Measurements from ENCODE around the gene CHTF8. TPM values are rescaled to one million over a fixed set of nuclear protein-coding genes. Genes with fewer than 3 reads are reported as not detected.

CHTF8 gene
- polyA plus RNA-seq, 1 of the 3 experiments (the other 2 are of a cell fraction) = 83.0 TPM

- Histone ChIP-seq H3K36me3 (replicated peaks in 1 of 2; ENCODE audit: control insufficient read depth in 1 of 2, insufficient read depth in 2 of 2, low read length in 1 of 2) (no peaks in the 10 kb centered on the region), H3K4me2 (0 out of 2 replicates have a peak overlapping the region, but pooled peaks have one; percentile 9), H3K9me3 (no peaks in the 10 kb centered on the region), H4K20me1 (ENCODE audit: insufficient read depth) (no peaks in the 10 kb centered on the region), H3K9ac (peak overlapping the region; percentile 15; the same call in 1 of the 2 replicates), H2AFZ (ENCODE audit: low read depth) (no peak overlapping the region; the same call in 1 of the 2 replicates), H3K27ac (ENCODE audit: low read depth in 2 of 2, low read length in 1 of 2) (peak overlapping the region in 1 of 2 experiments; percentile 75; a peak in 2 of 4 replicates), H3K4me3 (ENCODE audit: low read depth in 2 of 2, low read length in 1 of 2) (no peak overlapping the region), H3K4me1 (ENCODE audit: control insufficient read depth in 1 of 2, insufficient read depth in 2 of 2, low read depth in 1 of 2, low read length in 1 of 2) (peaks cover 0 to 12% of the 10 kb centered on the region in 2 experiments; a peak in 2 of 4 replicates), H3F3A (replicated peaks; ENCODE audit: insufficient read depth) (peaks cover 26% of the 10 kb centered on the region), H3K9me2 (no peaks in the 10 kb centered on the region), H3K79me2 (ENCODE audit: insufficient read depth) (no peaks in the 10 kb centered on the region), H3K27me3 (ENCODE audit: insufficient read depth) (no peaks in the 10 kb centered on the region)
- WGBS (ENCODE audit: low lambda C conversion rate) = 20% methylated on average over 10 of the region's 10 CpGs
- ChIA-PET POLR2A (no interaction called here), CTCF (interaction anchor here (0.7 to 1.3 kb wide), 4 partner anchors 11 to 171 kb away, joined by 3 read pairs; no protein-coding TSS in a partner anchor)
- no peak for DNase-seq
- no peak for TF ChIP-seq MXI1 (IDR thresholded peaks at IDR 0.05; ENCODE audit: low read depth, low read length)
- peak; percentile 84 for TF ChIP-seq TCF12 (IDR thresholded peaks at IDR 0.05)
- TF ChIP-seq FOSL2 (IDR thresholded peaks at IDR 0.05; ENCODE audit: borderline replicate concordance, low read depth) = peak; percentile 93
- TF ChIP-seq GABPA (IDR thresholded peaks at IDR 0.05; ENCODE audit: low read depth) = no peak
- TF ChIP-seq NFIC (IDR thresholded peaks at IDR 0.05; ENCODE audit: borderline replicate concordance) = peak; percentile 33; the same call in 1 of the 2 replicates
- peak; percentile 77 for TF ChIP-seq PBX3 (IDR thresholded peaks at IDR 0.05)
- TF ChIP-seq TAF1 (IDR thresholded peaks at IDR 0.05; ENCODE audit: borderline replicate concordance, low read depth, low read length) = no peak
- peak in 1 of 2 experiments; percentile 54; a peak in 1 of 4 replicates for TF ChIP-seq EP300 (IDR thresholded peaks at IDR 0.05; ENCODE audit: borderline replicate concordance in 1 of 2, low read depth in 1 of 2, low read length in 1 of 2)
- TF ChIP-seq RAD21 (IDR thresholded peaks at IDR 0.05; ENCODE audit: low read length) = no peak
- TF ChIP-seq RCOR1 (IDR thresholded peaks at IDR 0.05; ENCODE audit: low read length) = no peak
- TF ChIP-seq EZH2phosphoT487 (IDR thresholded peaks at IDR 0.05; ENCODE audit: borderline replicate concordance, low read depth) = no peak
- TF ChIP-seq TEAD4 (IDR thresholded peaks at IDR 0.05; ENCODE audit: borderline replicate concordance, insufficient read depth) = peak; percentile 11; the same call in 1 of the 2 replicates
- TF ChIP-seq ZBTB33 (IDR thresholded peaks at IDR 0.05; ENCODE audit: borderline replicate concordance, low read depth) = peak; percentile 34; the same call in 1 of the 2 replicates
- peak; percentile 82 for TF ChIP-seq JUND (IDR thresholded peaks at IDR 0.05)
- TF ChIP-seq MAX (IDR thresholded peaks at IDR 0.05; ENCODE audit: low read depth) = peak; percentile 78
- TF ChIP-seq POLR2AphosphoS5 (IDR thresholded peaks at IDR 0.05; ENCODE audit: low read depth, low read length) = peak; percentile 42; the same call in 1 of the 2 replicates
Measured at GRCh38 chr16:69073181-69073702, 59.1 kb downstream of the CHTF8 start.

All from SK-N-SH (cell line).